Measurements from ENCODE around the gene LUZP1. TPM values are rescaled to one million over a fixed set of nuclear protein-coding genes. Genes with fewer than 3 reads are reported as not detected.

The LUZP1 gene
- total and polyA plus RNA-seq, 2 experiments from 2014 or later, result 45.7 to 152 TPM

DNA sequence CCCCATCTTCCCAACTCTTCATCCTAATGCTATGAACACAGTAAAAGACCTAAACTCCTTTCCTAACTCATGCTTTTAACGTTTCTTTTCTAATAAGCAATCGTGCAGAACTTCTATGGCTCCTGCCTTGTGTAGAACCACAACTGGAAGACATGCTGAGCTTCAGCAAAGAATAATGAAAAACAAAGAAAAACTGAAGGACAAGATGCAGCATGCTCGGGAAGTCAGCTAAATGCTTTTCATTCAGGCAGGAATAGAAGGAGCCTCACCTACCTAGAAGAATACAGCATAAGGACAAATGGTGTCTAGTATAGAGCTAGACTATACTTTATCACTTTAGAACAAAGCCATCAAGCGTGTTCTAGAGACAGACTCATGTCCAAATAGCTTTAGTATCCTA, 45.9 kb downstream of the LUZP1 start:
- H4K20me1 ChIP-seq (replicated peaks; ENCODE audit: insufficient read depth), result peaks cover 40% of the 10 kb centered on the region
- H3K27me3 Mint-ChIP-seq (ENCODE audit: insufficient read depth, low read depth, poor library complexity), result peaks cover 3% of the 10 kb centered on the region

More for the DNA sequence above, 45.9 kb downstream of the LUZP1 start:
- Histone ChIP-seq H3K4me3 (peak overlapping the region; percentile 21; the same call in 1 of the 2 replicates), H3K36me3 (ENCODE audit: insufficient read depth) (no peaks in the 10 kb centered on the region), H3K27me3 (ENCODE audit: insufficient read depth) (no peaks in the 10 kb centered on the region), H3K4me2 (peak overlapping the region; percentile 53), H2AFZ (no peak overlapping the region), H3K4me1 (ENCODE audit: insufficient read depth) (peaks cover 28% of the 10 kb centered on the region), H3K27ac (ENCODE audit: low read depth) (no peak overlapping the region), H3K9me2 (ENCODE audit: insufficient read depth) (no peaks in the 10 kb centered on the region), H3K79me2 (replicated peaks; ENCODE audit: insufficient read depth) (peaks cover 99% of the 10 kb centered on the region), H3F3A (replicated peaks; ENCODE audit: low read depth) (no peaks in the 10 kb centered on the region)
- no peak overlapping the region for H3K4me3 Mint-ChIP-seq
- no peak for DNase-seq (ENCODE audit: low spot score)
- H3K36me3 Mint-ChIP-seq (ENCODE audit: low read depth), result no peaks in the 10 kb centered on the region
- H3K4me1 Mint-ChIP-seq, result peaks cover 42% of the 10 kb centered on the region
- no peak for TF ChIP-seq EZH2phosphoT487 (IDR thresholded peaks at IDR 0.05; ENCODE audit: unreplicated experiment)
- TF ChIP-seq, protein P1, sequence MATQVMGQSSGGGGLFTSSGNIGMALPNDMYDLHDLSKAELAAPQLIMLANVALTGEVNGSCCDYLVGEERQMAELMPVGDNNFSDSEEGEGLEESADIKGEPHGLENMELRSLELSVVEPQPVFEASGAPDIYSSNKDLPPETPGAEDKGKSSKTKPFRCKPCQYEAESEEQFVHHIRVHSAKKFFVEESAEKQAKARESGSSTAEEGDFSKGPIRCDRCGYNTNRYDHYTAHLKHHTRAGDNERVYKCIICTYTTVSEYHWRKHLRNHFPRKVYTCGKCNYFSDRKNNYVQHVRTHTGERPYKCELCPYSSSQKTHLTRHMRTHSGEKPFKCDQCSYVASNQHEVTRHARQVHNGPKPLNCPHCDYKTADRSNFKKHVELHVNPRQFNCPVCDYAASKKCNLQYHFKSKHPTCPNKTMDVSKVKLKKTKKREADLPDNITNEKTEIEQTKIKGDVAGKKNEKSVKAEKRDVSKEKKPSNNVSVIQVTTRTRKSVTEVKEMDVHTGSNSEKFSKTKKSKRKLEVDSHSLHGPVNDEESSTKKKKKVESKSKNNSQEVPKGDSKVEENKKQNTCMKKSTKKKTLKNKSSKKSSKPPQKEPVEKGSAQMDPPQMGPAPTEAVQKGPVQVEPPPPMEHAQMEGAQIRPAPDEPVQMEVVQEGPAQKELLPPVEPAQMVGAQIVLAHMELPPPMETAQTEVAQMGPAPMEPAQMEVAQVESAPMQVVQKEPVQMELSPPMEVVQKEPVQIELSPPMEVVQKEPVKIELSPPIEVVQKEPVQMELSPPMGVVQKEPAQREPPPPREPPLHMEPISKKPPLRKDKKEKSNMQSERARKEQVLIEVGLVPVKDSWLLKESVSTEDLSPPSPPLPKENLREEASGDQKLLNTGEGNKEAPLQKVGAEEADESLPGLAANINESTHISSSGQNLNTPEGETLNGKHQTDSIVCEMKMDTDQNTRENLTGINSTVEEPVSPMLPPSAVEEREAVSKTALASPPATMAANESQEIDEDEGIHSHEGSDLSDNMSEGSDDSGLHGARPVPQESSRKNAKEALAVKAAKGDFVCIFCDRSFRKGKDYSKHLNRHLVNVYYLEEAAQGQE (IDR thresholded peaks at IDR 0.05; ENCODE audit: unreplicated experiment), result no peak
- no peak for TF ChIP-seq CREB1 (CRISPR knock-in tag; IDR thresholded peaks at IDR 0.05; ENCODE audit: low read depth)
- no peak for TF ChIP-seq JUNB (IDR thresholded peaks at IDR 0.05; ENCODE audit: unreplicated experiment)
- no peak for TF ChIP-seq EZH2 (IDR thresholded peaks at IDR 0.05; ENCODE audit: low read depth, unreplicated experiment)
- TF ChIP-seq ZNF331 (CRISPR knock-in tag; IDR thresholded peaks at IDR 0.05; ENCODE audit: low read depth), result no peak
- TF ChIP-seq ZNF114 (CRISPR knock-in tag; IDR thresholded peaks at IDR 0.05), result no peak
- TF ChIP-seq, protein P2, sequence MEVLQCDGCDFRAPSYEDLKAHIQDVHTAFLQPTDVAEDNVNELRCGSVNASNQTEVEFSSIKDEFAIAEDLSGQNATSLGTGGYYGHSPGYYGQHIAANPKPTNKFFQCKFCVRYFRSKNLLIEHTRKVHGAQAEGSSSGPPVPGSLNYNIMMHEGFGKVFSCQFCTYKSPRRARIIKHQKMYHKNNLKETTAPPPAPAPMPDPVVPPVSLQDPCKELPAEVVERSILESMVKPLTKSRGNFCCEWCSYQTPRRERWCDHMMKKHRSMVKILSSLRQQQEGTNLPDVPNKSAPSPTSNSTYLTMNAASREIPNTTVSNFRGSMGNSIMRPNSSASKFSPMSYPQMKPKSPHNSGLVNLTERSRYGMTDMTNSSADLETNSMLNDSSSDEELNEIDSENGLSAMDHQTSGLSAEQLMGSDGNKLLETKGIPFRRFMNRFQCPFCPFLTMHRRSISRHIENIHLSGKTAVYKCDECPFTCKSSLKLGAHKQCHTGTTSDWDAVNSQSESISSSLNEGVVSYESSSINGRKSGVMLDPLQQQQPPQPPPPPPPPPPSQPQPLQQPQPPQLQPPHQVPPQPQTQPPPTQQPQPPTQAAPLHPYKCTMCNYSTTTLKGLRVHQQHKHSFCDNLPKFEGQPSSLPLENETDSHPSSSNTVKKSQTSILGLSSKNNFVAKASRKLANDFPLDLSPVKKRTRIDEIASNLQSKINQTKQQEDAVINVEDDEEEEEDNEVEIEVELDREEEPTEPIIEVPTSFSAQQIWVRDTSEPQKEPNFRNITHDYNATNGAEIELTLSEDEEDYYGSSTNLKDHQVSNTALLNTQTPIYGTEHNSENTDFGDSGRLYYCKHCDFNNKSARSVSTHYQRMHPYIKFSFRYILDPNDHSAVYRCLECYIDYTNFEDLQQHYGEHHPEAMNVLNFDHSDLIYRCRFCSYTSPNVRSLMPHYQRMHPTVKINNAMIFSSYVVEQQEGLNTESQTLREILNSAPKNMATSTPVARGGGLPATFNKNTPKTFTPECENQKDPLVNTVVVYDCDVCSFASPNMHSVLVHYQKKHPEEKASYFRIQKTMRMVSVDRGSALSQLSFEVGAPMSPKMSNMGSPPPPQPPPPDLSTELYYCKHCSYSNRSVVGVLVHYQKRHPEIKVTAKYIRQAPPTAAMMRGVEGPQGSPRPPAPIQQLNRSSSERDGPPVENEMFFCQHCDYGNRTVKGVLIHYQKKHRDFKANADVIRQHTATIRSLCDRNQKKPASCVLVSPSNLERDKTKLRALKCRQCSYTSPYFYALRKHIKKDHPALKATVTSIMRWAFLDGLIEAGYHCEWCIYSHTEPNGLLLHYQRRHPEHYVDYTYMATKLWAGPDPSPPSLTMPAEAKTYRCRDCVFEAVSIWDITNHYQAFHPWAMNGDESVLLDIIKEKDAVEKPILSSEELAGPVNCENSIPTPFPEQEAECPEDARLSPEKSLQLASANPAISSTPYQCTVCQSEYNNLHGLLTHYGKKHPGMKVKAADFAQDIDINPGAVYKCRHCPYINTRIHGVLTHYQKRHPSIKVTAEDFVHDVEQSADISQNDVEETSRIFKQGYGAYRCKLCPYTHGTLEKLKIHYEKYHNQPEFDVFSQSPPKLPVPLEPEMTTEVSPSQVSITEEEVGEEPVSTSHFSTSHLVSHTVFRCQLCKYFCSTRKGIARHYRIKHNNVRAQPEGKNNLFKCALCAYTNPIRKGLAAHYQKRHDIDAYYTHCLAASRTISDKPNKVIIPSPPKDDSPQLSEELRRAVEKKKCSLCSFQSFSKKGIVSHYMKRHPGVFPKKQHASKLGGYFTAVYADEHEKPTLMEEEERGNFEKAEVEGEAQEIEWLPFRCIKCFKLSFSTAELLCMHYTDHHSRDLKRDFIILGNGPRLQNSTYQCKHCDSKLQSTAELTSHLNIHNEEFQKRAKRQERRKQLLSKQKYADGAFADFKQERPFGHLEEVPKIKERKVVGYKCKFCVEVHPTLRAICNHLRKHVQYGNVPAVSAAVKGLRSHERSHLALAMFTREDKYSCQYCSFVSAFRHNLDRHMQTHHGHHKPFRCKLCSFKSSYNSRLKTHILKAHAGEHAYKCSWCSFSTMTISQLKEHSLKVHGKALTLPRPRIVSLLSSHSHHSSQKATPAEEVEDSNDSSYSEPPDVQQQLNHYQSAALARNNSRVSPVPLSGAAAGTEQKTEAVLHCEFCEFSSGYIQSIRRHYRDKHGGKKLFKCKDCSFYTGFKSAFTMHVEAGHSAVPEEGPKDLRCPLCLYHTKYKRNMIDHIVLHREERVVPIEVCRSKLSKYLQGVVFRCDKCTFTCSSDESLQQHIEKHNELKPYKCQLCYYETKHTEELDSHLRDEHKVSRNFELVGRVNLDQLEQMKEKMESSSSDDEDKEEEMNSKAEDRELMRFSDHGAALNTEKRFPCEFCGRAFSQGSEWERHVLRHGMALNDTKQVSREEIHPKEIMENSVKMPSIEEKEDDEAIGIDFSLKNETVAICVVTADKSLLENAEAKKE (CRISPR knock-in tag; IDR thresholded peaks at IDR 0.05), result no peak
- TF ChIP-seq, protein P3, sequence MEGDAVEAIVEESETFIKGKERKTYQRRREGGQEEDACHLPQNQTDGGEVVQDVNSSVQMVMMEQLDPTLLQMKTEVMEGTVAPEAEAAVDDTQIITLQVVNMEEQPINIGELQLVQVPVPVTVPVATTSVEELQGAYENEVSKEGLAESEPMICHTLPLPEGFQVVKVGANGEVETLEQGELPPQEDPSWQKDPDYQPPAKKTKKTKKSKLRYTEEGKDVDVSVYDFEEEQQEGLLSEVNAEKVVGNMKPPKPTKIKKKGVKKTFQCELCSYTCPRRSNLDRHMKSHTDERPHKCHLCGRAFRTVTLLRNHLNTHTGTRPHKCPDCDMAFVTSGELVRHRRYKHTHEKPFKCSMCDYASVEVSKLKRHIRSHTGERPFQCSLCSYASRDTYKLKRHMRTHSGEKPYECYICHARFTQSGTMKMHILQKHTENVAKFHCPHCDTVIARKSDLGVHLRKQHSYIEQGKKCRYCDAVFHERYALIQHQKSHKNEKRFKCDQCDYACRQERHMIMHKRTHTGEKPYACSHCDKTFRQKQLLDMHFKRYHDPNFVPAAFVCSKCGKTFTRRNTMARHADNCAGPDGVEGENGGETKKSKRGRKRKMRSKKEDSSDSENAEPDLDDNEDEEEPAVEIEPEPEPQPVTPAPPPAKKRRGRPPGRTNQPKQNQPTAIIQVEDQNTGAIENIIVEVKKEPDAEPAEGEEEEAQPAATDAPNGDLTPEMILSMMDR (conservative IDR thresholded peaks at IDR 0.05; ENCODE audit: low read depth in 2 of 2), result no peak
- TF ChIP-seq, protein P4, sequence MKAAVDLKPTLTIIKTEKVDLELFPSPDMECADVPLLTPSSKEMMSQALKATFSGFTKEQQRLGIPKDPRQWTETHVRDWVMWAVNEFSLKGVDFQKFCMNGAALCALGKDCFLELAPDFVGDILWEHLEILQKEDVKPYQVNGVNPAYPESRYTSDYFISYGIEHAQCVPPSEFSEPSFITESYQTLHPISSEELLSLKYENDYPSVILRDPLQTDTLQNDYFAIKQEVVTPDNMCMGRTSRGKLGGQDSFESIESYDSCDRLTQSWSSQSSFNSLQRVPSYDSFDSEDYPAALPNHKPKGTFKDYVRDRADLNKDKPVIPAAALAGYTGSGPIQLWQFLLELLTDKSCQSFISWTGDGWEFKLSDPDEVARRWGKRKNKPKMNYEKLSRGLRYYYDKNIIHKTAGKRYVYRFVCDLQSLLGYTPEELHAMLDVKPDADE (IDR thresholded peaks at IDR 0.05), result no peak
- TF ChIP-seq NANOG (IDR thresholded peaks at IDR 0.05; ENCODE audit: borderline replicate concordance), result no peak
- TF ChIP-seq POLR2AphosphoS5 (IDR thresholded peaks at IDR 0.05; ENCODE audit: low read depth), result no peak
- TF ChIP-seq STAT1 (IDR thresholded peaks at IDR 0.05; ENCODE audit: unreplicated experiment), result no peak
- H3K27ac Mint-ChIP-seq, result 0 out of 2 replicates have a peak overlapping the region, but pooled peaks have one; percentile 0
- no peak; the same call in 1 of the 3 replicates for ATAC-seq
- H3K9me3 Mint-ChIP-seq, result no peaks in the 10 kb centered on the region

All from GM23338 (cell line).